ENCODE measurements around the gene FOXR1.

The FOXR1 gene

DNA sequence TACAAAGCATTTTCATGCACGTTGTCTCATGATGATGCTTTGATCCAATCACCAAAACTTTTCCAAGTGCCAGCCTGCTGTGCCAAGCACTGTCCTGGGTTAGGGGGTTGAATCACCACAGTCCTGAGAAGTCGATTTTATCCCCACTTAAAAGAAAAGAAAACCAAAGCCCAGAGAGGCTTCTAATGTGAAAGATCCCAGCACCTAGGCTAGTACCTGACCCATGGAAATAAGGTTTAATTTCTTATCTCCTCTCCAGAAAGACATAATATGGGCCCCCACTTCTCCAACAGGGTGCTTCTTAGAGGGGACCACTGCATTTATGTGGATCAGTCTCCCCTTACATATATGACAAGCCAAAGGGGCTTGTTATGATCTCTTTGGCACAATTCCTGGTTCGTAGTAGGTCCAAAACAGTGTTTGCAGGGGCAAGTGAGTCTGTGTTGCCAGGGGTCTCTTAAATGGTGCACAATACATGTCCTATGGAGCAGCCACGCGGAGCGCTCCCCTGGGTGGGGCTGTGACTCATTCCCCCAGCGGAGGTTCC lies 43.9 kb upstream of the FOXR1 start:
- TF ChIP-seq CTCF (IDR thresholded peaks at IDR 0.05; ENCODE audit: low read depth, low read length, missing control alignments) = no peak
- no peak overlapping the region for H3K4me3 ChIP-seq (replicated peaks; ENCODE audit: low read depth, low read length)
- no peak for DNase-seq (ENCODE audit: extremely low read depth, low read depth)

- DNase-seq (ENCODE audit: extremely low read depth, low read depth) = peak; percentile 85
- peak; percentile 95 for TF ChIP-seq CTCF (IDR thresholded peaks at IDR 0.05; ENCODE audit: low read depth, low read length, missing control alignments)
- peak overlapping the region; percentile 61 for H3K4me3 ChIP-seq (replicated peaks; ENCODE audit: low read depth, low read length)
These were observed 43.3 kb upstream of the FOXR1 start for GRCh38 chr11:118928101-118928869.

DNA sequence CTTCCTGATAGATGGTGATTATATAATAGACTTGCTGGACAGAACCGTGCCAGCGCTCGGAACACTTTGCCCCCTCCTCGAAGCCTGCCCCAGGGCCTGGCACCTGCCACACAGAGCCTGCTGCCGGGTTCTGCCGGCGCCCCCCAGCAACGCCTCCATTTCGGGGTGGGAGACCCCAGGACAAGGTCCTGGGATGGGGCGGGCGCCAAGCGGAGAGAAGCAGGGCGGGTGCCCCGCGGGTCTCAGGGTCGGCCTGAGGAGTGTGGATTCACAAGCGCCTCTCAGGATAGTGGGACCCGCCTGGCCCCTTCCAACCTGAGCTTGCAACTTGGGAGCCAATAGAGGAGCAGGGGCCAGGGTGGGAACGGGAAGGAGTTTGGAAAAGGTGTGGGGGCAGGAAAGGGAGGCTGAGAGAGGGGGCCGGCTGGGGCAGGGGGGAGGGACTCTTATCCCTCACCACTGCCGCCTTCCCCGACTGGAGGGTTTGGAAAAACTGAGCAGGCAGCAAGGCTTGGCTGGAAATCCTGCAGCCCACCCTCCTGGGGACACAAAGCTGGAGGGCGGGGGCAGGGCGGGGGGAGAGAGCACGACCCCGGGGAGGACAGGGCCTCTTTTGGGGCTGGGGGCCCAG lies 42.6 kb upstream of the FOXR1 start:
- DNase-seq (ENCODE audit: extremely low read depth, low read depth) = no peak
- peak overlapping the region; percentile 61 for H3K4me3 ChIP-seq (replicated peaks; ENCODE audit: low read depth, low read length)
- no peak for TF ChIP-seq CTCF (IDR thresholded peaks at IDR 0.05; ENCODE audit: low read depth, low read length, missing control alignments)

DNA sequence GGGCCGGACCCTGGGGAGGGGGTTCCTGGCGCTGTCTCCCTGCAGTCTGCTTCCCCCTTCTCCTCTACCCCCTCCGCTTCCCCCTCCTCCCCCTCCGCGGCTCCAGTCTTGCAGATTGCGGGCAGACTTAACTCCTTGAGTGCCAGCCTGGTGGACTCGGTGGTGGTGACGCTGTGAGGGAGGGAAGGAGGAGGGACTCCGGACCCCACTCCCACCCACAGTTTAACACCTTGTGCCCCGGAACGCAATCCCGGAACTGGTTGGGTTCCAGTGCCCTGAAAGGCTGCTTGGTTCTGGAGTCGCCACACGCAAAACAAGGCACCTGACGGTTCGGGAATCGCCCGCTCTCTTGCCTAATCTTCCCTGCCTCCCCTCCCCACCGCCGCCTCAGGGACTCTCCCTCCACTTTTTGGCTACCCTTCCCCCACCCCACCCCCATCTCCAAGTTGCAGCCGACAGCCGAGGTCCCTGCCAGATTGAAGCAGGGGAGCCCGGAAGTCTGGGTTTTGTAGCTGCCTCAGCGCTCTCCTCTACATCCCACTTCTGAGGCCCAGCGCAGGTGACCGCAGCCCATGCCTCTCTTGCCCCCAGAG lies 42.0 kb upstream of the FOXR1 start:
- DNase-seq (ENCODE audit: extremely low read depth, low read depth) = no peak
- no peak for TF ChIP-seq CTCF (IDR thresholded peaks at IDR 0.05; ENCODE audit: low read depth, low read length, missing control alignments)

GRCh38 chr11:118930094-118930712 lies 41.4 kb upstream of the FOXR1 start:
- peak; percentile 92 for TF ChIP-seq CTCF (IDR thresholded peaks at IDR 0.05; ENCODE audit: low read depth, low read length, missing control alignments)
- H3K4me3 ChIP-seq (replicated peaks; ENCODE audit: low read depth, low read length) = peak overlapping the region; percentile 61
- no peak for DNase-seq (ENCODE audit: extremely low read depth, low read depth)

More for the DNA sequence above, 42.0 kb upstream of the FOXR1 start:
- H3K4me3 ChIP-seq (replicated peaks; ENCODE audit: low read depth, low read length) = peak overlapping the region; percentile 61

GRCh38 chr11:118931571-118931970 lies 40.0 kb upstream of the FOXR1 start:
- no peak for TF ChIP-seq CTCF (IDR thresholded peaks at IDR 0.05; ENCODE audit: low read depth, low read length, missing control alignments)
- no peak overlapping the region for H3K4me3 ChIP-seq (replicated peaks; ENCODE audit: low read depth, low read length)
- DNase-seq (ENCODE audit: extremely low read depth, low read depth) = no peak
